ENCODE results near the gene PCSK4.

DNA sequence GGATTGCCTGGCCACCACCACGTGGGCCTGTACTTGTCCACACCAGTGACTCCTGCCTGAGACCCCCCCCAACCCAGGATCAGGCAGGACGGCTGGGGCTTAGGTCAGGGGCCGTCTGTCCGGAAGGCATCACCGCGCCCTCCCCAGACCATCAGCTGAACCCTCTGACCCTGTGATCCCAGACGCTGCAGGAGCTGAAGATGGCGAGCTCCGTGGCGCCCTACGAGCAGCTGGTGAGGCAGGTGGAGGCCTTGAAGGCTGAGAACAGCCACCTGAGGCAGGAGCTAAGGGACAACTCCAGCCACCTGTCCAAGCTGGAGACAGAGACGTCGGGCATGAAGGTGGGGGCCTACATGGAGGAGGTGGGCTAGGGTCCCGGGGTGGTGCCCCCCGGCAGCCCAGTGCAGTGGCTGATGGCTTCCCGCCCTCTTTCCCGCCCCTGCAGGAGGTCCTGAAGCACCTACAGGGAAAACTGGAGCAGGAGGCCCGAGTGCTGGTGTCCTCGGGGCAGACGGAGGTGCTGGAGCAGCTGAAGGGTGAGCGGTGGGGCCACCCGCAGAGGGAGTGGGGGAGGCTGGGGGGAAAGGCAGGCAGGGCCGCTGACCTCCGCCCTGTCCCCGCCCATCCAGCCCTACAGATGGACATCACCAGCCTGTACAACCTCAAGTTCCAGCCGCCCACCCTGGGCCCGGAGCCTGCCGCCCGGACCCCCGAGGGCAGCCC, 37.2 kb downstream of the PCSK4 start:
- no peak for TF ChIP-seq POLR2A (IDR thresholded peaks at IDR 0.05; ENCODE audit: low read depth, low read length)
- TF ChIP-seq, protein P1, sequence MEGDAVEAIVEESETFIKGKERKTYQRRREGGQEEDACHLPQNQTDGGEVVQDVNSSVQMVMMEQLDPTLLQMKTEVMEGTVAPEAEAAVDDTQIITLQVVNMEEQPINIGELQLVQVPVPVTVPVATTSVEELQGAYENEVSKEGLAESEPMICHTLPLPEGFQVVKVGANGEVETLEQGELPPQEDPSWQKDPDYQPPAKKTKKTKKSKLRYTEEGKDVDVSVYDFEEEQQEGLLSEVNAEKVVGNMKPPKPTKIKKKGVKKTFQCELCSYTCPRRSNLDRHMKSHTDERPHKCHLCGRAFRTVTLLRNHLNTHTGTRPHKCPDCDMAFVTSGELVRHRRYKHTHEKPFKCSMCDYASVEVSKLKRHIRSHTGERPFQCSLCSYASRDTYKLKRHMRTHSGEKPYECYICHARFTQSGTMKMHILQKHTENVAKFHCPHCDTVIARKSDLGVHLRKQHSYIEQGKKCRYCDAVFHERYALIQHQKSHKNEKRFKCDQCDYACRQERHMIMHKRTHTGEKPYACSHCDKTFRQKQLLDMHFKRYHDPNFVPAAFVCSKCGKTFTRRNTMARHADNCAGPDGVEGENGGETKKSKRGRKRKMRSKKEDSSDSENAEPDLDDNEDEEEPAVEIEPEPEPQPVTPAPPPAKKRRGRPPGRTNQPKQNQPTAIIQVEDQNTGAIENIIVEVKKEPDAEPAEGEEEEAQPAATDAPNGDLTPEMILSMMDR (IDR thresholded peaks at IDR 0.05; ENCODE audit: extremely low read depth in 1 of 2, insufficient read depth in 1 of 2, low read depth in 1 of 2, low read length in 2 of 2) = no peak
- TF ChIP-seq EZH2 (IDR thresholded peaks at IDR 0.05; ENCODE audit: borderline replicate concordance, low read depth, low read length, severe bottlenecking) = no peak
- TF ChIP-seq, protein P2, sequence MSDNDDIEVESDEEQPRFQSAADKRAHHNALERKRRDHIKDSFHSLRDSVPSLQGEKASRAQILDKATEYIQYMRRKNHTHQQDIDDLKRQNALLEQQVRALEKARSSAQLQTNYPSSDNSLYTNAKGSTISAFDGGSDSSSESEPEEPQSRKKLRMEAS (IDR thresholded peaks at IDR 0.05; ENCODE audit: insufficient read depth, insufficient read length) = no peak
- no peak for TF ChIP-seq MYC (IDR thresholded peaks at IDR 0.05; ENCODE audit: low read depth, low read length)
- TF ChIP-seq POLR2AphosphoS5 (IDR thresholded peaks at IDR 0.05; ENCODE audit: insufficient read depth, low read depth, low read length) = no peak
- TF ChIP-seq JUN (IDR thresholded peaks at IDR 0.05; ENCODE audit: borderline replicate concordance, insufficient read depth, insufficient read length, low read depth) = no peak
- no peak for TF ChIP-seq FOS (IDR thresholded peaks at IDR 0.05; ENCODE audit: borderline replicate concordance, insufficient read depth, low read length)
- no peak for TF ChIP-seq GATA2 (IDR thresholded peaks at IDR 0.05; ENCODE audit: insufficient read depth, insufficient read length, low read depth, low read length)

Data from endothelial cell of umbilical vein (primary cell).